GM13977 (cell line): ENCODE measurements around the gene GPR180.
"Not testable (repeated sequence)": the region's sequence is repeated elsewhere in the genome, so short reads cannot be mapped to it uniquely, and the experiment has no call there.

Source experiments
- DNase-seq: peaks from one replicate; pipeline ENCODE4 v3.0.0; 2012; ENCODE audit warnings: low spot score
- in situ Hi-C: fragments of 300-500 bp; cut with MboI; formaldehyde crosslinking; loops from one replicate; pipeline ENCODE4 v1.12.0; 2022; ENCODE audit warnings: low sequenced_read_pairs, low pct_unique_long_range_greater_than_20kb, mixed read lengths, inconsistent platforms; ENCODE audit not compliant: unreplicated experiment
- TF ChIP-seq, protein P1 (sequence below): IDR thresholded peaks from 2 replicates; pipeline ENCODE4 v1.5.1; 2012; ENCODE audit warnings: mild to moderate bottlenecking, control low read depth; ENCODE audit not compliant: insufficient read depth; ENCODE audit errors: extremely low read depth, missing control alignments

Gene GPR180

DNA sequence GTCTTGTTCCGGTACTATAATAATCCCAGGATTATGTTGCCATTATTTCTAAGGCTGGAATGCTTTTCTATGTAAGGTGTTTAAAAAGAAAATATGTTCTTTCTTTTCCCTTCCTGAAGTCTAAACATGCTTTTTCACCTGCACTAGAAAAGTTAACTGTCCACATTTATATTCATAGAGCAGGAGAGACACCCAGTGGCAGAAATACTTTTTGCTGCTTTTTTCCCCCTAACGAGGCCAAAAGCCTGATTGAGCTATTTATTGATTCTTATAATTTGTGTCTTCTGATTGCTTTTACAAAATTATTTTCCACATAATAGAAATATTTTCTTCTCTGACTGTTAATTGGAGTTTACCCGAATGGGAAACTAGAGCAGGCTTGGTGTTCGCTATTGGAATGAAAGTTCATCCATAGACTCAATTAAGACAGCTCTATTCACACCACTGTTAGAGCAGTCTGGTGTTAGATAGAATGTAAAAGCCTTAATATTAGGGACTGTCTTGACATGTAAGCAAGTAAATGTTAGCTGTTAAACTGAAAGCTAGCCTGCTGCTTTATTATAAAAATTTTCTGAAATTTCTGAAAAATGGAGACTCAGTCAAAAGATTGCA is 15.8 kb downstream of the GPR180 start:
- TF ChIP-seq, protein P1, sequence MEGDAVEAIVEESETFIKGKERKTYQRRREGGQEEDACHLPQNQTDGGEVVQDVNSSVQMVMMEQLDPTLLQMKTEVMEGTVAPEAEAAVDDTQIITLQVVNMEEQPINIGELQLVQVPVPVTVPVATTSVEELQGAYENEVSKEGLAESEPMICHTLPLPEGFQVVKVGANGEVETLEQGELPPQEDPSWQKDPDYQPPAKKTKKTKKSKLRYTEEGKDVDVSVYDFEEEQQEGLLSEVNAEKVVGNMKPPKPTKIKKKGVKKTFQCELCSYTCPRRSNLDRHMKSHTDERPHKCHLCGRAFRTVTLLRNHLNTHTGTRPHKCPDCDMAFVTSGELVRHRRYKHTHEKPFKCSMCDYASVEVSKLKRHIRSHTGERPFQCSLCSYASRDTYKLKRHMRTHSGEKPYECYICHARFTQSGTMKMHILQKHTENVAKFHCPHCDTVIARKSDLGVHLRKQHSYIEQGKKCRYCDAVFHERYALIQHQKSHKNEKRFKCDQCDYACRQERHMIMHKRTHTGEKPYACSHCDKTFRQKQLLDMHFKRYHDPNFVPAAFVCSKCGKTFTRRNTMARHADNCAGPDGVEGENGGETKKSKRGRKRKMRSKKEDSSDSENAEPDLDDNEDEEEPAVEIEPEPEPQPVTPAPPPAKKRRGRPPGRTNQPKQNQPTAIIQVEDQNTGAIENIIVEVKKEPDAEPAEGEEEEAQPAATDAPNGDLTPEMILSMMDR = peak; percentile 61
- DNase-seq = no peak
- in situ Hi-C loops = loop anchor here (10.0 kb wide), 1 partner anchor 183 kb away; no protein-coding TSS in a partner anchor

DNA sequence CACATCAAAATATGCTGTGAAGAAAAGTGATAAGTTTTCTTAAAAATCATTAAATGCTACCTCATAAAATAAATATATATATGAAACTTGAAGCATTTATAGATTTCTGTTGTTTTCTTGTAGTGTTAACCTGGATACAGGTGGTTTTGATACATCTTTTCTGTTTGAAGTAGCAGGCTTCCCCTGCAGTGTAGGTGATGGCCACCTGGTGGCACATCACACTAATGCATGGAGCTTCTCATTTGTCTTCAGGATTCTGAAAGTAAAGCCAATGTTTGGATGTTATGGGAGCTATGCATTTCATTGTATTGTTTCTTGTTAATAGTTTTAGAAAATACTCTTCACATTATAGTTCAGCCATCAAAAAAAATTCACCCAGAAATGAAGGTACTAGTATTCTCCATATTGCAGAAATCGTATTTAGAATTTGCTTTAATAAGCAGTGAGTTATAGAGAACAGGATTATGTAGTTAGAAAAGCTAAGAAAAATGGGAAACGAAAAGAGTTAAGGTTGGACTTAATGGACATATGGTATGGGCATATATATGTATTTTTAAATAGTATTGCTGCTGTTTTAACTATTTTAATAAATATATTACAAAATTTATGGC is 18.7 kb downstream of the GPR180 start:
- in situ Hi-C loops = no loop called here
- peak; percentile 25 for DNase-seq
- TF ChIP-seq, protein P1 = peak; percentile 71

DNA sequence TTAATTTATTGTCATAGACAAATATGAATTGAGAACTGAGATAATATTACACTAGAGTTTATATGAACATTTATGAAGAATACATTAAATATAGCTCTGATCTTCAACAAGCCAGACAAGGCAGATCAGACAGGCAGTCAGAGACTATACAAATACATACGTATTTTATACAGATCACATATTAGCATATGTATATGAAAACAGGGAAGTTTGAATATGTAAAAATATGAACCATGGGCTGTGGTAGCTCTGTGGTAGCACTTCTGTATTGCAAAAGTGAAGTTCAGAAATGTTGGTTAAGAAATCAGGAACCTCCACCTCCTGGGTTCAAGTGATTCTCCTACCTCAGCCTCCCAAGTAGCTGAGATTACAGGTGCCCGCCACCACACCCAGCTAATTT is 20.7 kb downstream of the GPR180 start:
- TF ChIP-seq, protein P1 = no peak
- no peak for DNase-seq
- in situ Hi-C loops = no loop called here

DNA sequence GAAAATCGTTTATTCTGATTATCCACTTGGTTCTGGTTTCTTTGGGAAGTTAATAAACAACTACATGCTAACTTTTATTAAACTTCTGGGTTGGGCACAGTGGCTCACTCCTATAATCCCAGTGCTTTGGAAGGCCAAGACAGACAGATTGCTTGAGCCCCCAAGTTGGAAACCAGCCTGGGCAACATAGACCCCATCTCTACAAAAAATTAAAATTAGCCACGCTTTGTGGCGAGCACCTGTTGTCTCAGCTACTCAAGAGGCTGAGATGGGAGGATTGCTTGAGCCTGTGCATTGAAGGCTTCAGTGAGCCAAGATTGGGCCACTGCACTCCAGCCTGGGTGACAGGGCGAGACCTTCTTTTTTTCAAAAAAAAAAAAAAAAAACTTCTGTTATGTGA is 21.7 kb downstream of the GPR180 start:
- in situ Hi-C loops = no loop called here
- TF ChIP-seq, protein P1 = no peak
- DNase-seq = no peak

DNA sequence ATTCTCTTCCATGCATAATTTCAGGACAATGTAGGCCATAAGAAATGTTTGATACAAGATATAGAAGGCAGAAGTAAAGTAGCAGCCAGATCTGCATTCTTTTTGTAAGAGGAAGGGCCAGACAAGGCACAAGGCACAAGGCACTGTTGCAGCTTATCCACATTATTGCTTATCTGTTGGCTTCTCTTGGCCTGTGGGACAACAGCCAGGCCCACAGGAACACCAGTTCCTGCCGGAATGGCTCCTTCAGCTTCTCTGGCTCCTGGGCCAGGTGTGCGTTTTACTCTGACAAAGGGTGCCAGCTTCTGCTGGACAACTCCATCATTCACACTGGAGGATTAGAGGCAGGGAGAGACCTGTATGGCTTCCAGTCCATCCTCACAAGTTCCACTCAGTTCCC is 29.2 kb downstream of the GPR180 start:
- in situ Hi-C loops = no loop called here
- DNase-seq = no peak
- TF ChIP-seq, protein P1 = no peak

DNA sequence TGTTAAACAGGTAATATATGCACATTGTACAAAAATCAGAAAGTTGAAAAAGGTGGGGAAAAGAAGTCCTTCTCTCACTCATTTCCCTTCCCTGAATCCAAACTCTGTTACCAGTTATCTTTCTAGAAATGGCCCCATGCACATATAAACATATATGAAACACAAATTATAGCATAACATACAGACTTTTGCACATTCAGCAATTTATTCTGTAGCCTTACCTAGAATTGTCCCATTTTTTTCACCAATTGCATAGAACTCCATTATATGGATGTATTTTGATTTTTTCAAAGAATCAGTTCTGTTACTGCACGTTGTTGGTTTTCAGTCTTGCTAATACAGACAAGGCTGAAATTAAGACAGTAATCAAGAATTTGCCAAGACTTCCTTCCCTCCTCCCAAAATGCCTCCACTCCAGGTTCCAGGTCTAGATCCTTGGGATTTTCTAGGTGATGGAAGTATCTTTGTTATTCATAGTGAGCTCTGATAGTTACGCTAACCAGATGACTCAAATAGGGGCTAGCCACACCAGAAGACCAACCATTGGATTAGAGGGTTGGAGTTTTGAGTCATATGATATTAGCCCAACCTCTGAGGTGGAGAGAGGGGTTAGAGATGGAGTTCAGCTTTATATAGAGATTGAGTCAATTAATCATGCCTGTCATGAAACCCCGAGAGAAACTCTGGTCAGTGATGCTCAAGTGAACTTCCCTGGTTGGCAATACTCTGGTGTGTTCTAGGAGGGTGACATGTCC is 30.7 kb downstream of the GPR180 start:
- in situ Hi-C loops = no loop called here
- no peak for DNase-seq
- TF ChIP-seq, protein P1 = no peak

DNA sequence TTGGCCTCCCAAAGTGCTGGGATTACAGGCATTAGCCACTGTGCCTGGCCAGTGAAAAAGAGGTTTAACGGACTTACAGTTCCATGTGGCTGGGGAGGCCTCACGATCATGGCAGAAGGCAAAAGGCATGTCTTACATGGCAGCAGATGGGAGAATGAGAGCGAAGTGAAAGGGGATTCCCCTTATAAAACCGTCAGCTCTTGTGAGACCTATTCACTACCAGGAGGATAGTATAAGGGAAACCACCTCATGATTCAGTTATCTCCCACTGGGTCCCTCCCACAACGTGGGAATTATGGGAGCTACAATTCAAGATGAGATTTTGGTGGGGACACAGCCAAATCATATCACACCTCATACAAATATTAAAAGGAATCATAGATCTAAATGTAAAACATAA is 34.4 kb downstream of the GPR180 start:
- DNase-seq, in situ Hi-C loops: not testable (repeated sequence)
